ENCODE results near the gene RASEF. TPM values are rescaled to one million over a fixed set of nuclear protein-coding genes. Genes with fewer than 3 reads are reported as not detected.

Gene RASEF
- total RNA-seq, 4 donors from 2014 or later, result 9.9 to 73.6 (median 29.4) TPM

DNA sequence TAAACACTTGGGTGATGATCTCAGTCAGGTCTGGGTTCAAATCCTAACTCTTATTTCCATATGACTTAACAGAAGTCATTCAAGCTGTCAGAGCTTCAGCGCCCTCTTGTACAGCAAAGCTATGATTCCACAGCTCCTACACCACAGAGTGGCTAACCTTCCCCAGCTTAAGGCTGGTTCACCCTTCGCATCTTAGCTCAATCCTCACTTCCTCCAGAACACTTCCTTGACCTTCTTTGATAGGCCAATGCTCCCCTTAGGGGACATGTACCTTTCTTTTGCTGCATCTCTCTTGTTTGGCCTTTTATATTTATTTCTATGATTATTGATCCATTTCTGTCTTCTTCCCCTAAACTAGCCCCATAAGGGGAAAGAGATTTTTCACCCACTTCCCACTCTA lies 57.0 kb downstream of the RASEF start:
- TF ChIP-seq CTCF (IDR thresholded peaks at IDR 0.05), result no peak
- no peak for TF ChIP-seq POLR2A (IDR thresholded peaks at IDR 0.05)
- Histone ChIP-seq H3K27ac (no peak overlapping the region), H3K9me3 (no peaks in the 10 kb centered on the region), H3K4me1 (no peaks in the 10 kb centered on the region), H3K36me3 (no peaks in the 10 kb centered on the region), H3K4me3 (no peak overlapping the region), H3K27me3 (no peaks in the 10 kb centered on the region)
- DNase-seq, result no peak

GRCh38 chr9:83005361-83005760 lies 57.6 kb downstream of the RASEF start:
- H3K4me1 ChIP-seq, result no peaks in the 10 kb centered on the region
- no peak for DNase-seq
- H3K9me3 ChIP-seq, result no peaks in the 10 kb centered on the region

DNA sequence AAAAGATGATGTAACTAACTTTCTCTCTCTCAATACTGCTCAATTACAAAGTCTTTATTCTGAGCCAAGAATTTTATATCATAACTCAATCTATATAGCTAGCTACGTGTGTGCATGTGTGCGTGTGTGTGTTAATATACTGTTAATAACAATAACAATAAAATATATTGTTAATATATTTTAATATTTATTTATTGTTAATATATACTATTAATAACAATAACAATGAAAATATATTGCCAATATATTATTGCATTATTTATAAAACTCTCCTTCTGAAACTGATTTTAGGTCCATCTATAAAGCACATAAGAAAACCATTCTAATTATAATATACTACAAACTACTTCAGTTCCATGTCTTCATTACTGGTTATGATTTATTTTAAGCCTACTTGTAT lies 60.6 kb downstream of the RASEF start:
- Histone ChIP-seq H3K27ac (no peak overlapping the region), H3K4me1 (no peaks in the 10 kb centered on the region), H3K4me3 (no peak overlapping the region), H3K27me3 (no peaks in the 10 kb centered on the region), H3K9me3 (no peaks in the 10 kb centered on the region), H3K36me3 (no peaks in the 10 kb centered on the region)
- TF ChIP-seq CTCF (IDR thresholded peaks at IDR 0.05) (no peak), POLR2A (IDR thresholded peaks at IDR 0.05) (no peak)
- no peak for DNase-seq

More at GRCh38 chr9:83005361-83005760, 57.6 kb downstream of the RASEF start:
- no peak overlapping the region for H3K4me3 ChIP-seq
- H3K27ac ChIP-seq, result no peak overlapping the region
- H3K36me3 ChIP-seq, result no peaks in the 10 kb centered on the region
- TF ChIP-seq CTCF (IDR thresholded peaks at IDR 0.05) (no peak), POLR2A (IDR thresholded peaks at IDR 0.05) (no peak)
- no peaks in the 10 kb centered on the region for H3K27me3 ChIP-seq

DNA sequence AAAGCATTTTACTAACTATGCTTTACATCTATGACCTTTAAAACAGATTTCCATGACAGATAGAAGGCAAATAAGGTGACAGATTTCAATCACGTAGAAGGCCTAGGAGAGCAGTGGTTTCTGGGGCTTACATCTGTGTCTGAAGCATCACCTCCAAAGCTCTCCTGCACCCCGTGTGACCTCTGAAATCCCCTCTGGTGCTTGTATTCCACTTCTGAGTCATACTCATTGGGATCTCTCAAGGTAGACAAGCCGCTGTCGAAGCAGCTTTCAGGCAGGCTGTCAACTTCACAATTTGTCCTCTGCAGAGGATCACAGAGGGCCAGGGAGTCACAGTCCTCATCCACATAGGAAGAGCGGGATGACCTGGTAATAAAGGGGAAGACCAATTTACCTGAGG lies 62.2 kb downstream of the RASEF start:
- Histone ChIP-seq H3K4me3 (no peak overlapping the region), H3K9me3 (no peaks in the 10 kb centered on the region), H3K4me1 (no peaks in the 10 kb centered on the region), H3K27ac (no peak overlapping the region), H3K36me3 (no peaks in the 10 kb centered on the region), H3K27me3 (no peaks in the 10 kb centered on the region)
- no peak for TF ChIP-seq CTCF (IDR thresholded peaks at IDR 0.05)
- TF ChIP-seq POLR2A (IDR thresholded peaks at IDR 0.05), result no peak
- DNase-seq, result no peak

GRCh38 chr9:82998409-82998808 lies 64.5 kb downstream of the RASEF start:
- no peak overlapping the region for H3K4me3 ChIP-seq
- DNase-seq, result no peak
- TF ChIP-seq CTCF (IDR thresholded peaks at IDR 0.05), result no peak
- no peak for TF ChIP-seq POLR2A (IDR thresholded peaks at IDR 0.05)
- no peaks in the 10 kb centered on the region for H3K36me3 ChIP-seq
- no peaks in the 10 kb centered on the region for H3K27me3 ChIP-seq
- no peaks in the 10 kb centered on the region for H3K4me1 ChIP-seq
- H3K27ac ChIP-seq, result no peak overlapping the region
- no peaks in the 10 kb centered on the region for H3K9me3 ChIP-seq

DNA sequence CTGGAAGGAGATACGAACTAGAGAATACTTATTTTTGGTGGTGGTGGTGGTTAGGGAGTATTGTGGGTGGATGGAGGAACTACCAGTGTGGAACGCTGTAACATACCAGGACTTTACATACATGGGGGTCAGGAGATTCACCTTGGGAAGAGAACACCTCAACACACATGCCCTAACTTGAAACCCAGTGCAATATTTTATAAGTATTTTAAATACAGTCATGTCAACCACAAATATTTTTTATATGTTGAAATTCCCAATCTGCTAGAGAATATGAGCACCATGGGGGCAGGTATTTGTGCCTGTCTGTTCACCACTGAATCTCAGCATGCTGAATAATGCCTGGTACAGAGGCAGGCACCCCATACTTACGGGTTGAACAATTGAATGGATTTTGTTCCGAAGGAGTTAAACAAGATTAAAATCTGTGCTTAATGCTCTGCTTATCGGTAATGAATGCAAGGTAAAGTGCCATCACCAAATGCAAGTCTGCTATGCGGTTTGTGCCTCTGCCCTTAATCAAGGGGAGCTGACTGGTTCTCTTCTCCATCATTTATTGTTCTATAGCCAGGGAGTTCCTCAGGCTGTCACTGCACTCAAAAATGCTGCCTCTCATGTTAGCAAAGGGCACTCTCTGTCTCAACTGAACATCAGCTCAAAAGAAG lies 65.3 kb downstream of the RASEF start:
- H3K27me3 ChIP-seq, result no peaks in the 10 kb centered on the region
- no peaks in the 10 kb centered on the region for H3K4me1 ChIP-seq
- DNase-seq, result no peak
- no peaks in the 10 kb centered on the region for H3K9me3 ChIP-seq
- no peak for TF ChIP-seq POLR2A (IDR thresholded peaks at IDR 0.05)
- no peak for TF ChIP-seq CTCF (IDR thresholded peaks at IDR 0.05)
- no peaks in the 10 kb centered on the region for H3K36me3 ChIP-seq
- no peak overlapping the region for H3K27ac ChIP-seq
- no peak overlapping the region for H3K4me3 ChIP-seq

All from Peyer's patch (tissue), 4 donors.